NB4 (cell line): Measurements from ENCODE around the gene TTC27.

Experiments used
- DNase-seq: peaks from one replicate; pipeline ENCODE4 v3.0.0; 2010; ENCODE audit warnings: low read depth
- H3K4me3 ChIP-seq: one replicate; pipeline ENCODE4 v1.5.1; 2011; ENCODE audit warnings: mild to moderate bottlenecking, low read depth, low read length, moderate library complexity
- MYC ChIP-seq: IDR thresholded peaks from 2 replicates; pipeline ENCODE4 v1.6.1; 2011; ENCODE audit warnings: low read depth, low read length
- POLR2A ChIP-seq: IDR thresholded peaks from 2 replicates; pipeline ENCODE4 v1.6.1; 2011; ENCODE audit warnings: mild to moderate bottlenecking; ENCODE audit not compliant: insufficient read length; ENCODE audit errors: extremely low read depth
- TF ChIP-seq, protein P1 (sequence below): IDR thresholded peaks from 2 replicates; pipeline ENCODE4 v1.6.1; 2011; ENCODE audit warnings: low read depth, low read length
- TF ChIP-seq, protein P2 (sequence below): IDR thresholded peaks from one replicate; pipeline ENCODE4 v1.5.1; 2012; ENCODE audit warnings: low read depth, low read length

The TTC27 gene

DNA sequence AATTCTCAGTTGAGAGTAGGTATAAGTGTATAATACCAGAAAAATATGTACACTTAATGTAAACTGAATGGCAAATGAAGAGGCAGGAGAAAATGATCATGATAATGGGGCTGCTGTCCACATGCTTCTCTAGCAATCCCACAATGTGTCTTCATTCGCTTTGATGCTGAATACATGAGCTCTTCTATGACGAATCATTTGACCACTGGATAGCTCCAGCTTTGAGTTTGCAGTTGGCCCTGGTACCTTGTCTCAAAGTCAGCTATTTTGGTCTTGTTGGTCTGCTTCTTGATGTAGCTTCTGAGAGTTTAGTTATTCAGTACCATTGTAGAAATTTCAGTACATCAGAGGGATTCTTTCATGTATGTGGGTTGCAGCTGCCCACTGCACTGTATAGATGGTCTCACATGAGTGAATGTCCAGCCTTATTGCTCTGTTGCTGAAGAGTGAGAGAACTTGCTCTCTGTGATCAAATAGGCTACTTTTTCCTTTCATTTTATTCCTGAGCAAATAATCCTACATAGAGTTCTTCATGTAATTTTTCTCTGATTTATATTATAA is 105.1 kb downstream of the TTC27 start:
- TF ChIP-seq, protein P1, sequence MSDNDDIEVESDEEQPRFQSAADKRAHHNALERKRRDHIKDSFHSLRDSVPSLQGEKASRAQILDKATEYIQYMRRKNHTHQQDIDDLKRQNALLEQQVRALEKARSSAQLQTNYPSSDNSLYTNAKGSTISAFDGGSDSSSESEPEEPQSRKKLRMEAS = no peak
- no peak for TF ChIP-seq POLR2A
- TF ChIP-seq, protein P2, sequence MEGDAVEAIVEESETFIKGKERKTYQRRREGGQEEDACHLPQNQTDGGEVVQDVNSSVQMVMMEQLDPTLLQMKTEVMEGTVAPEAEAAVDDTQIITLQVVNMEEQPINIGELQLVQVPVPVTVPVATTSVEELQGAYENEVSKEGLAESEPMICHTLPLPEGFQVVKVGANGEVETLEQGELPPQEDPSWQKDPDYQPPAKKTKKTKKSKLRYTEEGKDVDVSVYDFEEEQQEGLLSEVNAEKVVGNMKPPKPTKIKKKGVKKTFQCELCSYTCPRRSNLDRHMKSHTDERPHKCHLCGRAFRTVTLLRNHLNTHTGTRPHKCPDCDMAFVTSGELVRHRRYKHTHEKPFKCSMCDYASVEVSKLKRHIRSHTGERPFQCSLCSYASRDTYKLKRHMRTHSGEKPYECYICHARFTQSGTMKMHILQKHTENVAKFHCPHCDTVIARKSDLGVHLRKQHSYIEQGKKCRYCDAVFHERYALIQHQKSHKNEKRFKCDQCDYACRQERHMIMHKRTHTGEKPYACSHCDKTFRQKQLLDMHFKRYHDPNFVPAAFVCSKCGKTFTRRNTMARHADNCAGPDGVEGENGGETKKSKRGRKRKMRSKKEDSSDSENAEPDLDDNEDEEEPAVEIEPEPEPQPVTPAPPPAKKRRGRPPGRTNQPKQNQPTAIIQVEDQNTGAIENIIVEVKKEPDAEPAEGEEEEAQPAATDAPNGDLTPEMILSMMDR = no peak
- no peak for TF ChIP-seq MYC
- DNase-seq = no peak
- no peak overlapping the region for H3K4me3 ChIP-seq

DNA sequence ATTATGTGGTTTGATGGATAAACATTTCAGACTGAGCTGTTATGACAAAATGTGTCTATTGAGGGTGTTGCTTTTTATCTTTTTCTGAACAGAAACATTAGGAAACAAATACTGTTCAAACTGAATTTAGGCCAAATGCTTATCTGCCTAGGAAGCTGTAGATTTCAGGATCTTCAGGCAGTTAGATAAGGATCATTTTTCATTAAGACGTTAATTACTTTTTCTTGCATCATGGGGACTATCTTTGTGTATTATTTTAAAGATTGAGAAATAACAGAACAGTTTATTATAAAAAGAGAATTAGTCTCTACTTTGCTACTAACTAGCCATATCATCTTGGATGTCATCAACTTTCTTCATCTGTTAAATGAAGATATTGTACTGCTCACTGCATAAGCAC is 107.5 kb downstream of the TTC27 start:
- TF ChIP-seq POLR2A = no peak
- TF ChIP-seq, protein P2 = no peak
- TF ChIP-seq MYC = no peak
- TF ChIP-seq, protein P1 = no peak
- no peak overlapping the region for H3K4me3 ChIP-seq
- no peak for DNase-seq

DNA sequence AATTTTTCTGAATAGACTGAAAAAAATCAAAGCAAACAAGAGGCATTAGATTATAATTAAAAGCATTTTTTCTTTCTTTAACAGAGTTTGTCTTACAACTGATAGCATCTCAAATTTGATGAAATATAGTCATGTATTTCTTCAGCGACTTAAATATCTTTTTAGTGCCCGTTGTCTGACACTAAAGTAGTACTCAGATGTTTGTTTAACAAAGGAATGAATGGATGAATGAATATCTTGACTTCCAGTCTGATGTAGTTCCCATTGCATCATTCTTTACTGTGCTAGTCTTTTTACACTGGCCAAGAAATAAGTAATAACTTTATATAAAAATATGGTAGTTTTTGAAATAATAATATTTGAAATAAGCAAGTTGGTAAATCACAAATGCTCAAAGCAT is 111.1 kb downstream of the TTC27 start:
- no peak overlapping the region for H3K4me3 ChIP-seq
- no peak for DNase-seq
- TF ChIP-seq, protein P2 = no peak
- TF ChIP-seq POLR2A (no peak), MYC (no peak)
- TF ChIP-seq, protein P1 = no peak

DNA sequence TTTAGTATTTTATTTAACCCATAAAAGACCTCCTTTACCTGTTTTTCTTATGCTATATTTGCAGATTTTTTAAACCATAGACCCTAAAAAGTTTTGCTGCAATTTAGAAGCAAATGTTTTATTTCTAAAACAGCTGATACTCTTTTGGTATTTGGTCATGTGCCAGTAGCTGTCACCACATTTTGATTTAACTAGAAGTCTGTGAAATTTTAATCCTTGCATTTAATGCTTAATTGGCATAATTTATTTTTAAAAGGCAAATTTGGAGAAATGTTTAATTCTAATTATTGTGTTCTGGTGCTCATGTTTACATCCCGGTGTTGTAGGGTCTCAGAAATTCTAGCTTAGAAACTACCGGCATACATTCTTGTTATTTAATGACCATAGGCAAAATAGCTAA is 111.8 kb downstream of the TTC27 start:
- DNase-seq = no peak
- H3K4me3 ChIP-seq = no peak overlapping the region
- TF ChIP-seq MYC = no peak
- TF ChIP-seq, protein P2 = no peak

DNA sequence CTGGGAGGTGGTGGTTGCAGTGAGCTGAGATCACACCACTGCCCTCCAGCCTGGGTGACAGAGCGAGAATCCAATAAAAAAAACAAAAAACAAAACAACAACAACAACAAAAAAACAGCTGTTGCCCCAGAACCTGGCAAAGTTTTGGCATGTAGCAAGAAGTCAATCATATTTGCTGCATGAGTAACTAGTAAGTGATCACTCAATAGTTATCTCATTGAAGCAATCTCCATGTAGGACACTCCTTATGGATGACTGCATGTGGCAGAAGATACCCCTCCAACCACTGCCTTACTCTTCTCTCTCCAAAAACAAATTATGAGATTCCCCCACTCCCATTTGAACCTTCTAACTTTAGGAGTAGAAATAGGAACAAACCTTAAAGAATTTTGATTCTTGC is 113.7 kb downstream of the TTC27 start:
- TF ChIP-seq, protein P2 = no peak
- TF ChIP-seq MYC = no peak
- TF ChIP-seq, protein P1 = no peak
- TF ChIP-seq POLR2A = no peak
- H3K4me3 ChIP-seq = no peak overlapping the region
- no peak for DNase-seq

DNA sequence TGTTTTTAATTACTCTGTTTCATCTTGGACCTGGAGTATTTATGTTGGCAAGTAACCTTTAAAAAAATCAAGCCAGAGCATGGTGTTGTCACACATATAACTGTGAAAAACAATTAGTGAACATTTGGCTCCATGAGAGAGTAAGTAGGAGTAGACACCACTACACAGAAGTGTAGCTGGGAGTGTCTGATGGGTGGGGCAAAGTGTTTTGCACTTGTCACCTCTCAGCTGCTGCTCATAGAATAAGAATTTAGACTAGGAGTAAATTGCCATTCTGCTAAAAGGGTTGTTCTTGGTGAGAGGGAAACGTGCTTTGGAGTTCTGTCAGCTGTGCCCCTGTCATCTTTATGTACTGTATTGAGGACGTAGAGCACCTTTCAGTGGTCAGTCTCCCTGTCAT is 114.5 kb downstream of the TTC27 start:
- no peak overlapping the region for H3K4me3 ChIP-seq
- TF ChIP-seq, protein P1 = no peak
- TF ChIP-seq, protein P2 = no peak
- TF ChIP-seq POLR2A (no peak), MYC (no peak)
- no peak for DNase-seq
